ENCODE results near the gene FBLN2.

Gene FBLN2

GRCh38 chr3:13545952-13546454 is 2.9 kb upstream of the FBLN2 start:
- DNase-seq (ENCODE audit: low spot score), result no peak
- peak overlapping the region; percentile 87 for H3K27ac ChIP-seq
- POLR2A ChIA-PET (ENCODE audit: low non-redundant PET), result no interaction called here
- CTCF ChIA-PET, result interaction anchor here (0.6 kb wide), 2 partner anchors 334 to 342 kb away, joined by 3 read pairs; no protein-coding TSS in a partner anchor
- no peak for TF ChIP-seq CTCF (conservative IDR thresholded peaks at IDR 0.05; ENCODE audit: low read depth)

- no peak for TF ChIP-seq CTCF (conservative IDR thresholded peaks at IDR 0.05; ENCODE audit: low read depth)
- peak overlapping the region; percentile 87 for H3K27ac ChIP-seq
- ChIA-PET CTCF (interaction anchor here (0.6 kb wide), 2 partner anchors 334 to 343 kb away, joined by 3 read pairs; no protein-coding TSS in a partner anchor), POLR2A (ENCODE audit: low non-redundant PET) (no interaction called here)
- DNase-seq (ENCODE audit: low spot score), result no peak
These were observed 2.2 kb upstream of the FBLN2 start for GRCh38 chr3:13546667-13547171.

GRCh38 chr3:13547591-13548371 is 1.1 kb upstream of the FBLN2 start:
- no peak for TF ChIP-seq CTCF (conservative IDR thresholded peaks at IDR 0.05; ENCODE audit: low read depth)

GRCh38 chr3:13549623-13550422 is 898 bp downstream of the FBLN2 start:
- POLR2A ChIA-PET (ENCODE audit: low non-redundant PET), result interaction anchor here (1.1 kb wide), 1 partner anchor 42 kb away, joined by 3 read pairs; no protein-coding TSS in a partner anchor
- no peak for TF ChIP-seq CTCF (conservative IDR thresholded peaks at IDR 0.05; ENCODE audit: low read depth)
- no peak for DNase-seq (ENCODE audit: low spot score)
- CTCF ChIA-PET, result no interaction called here
- peak overlapping the region; percentile 79 for H3K27ac ChIP-seq

More at GRCh38 chr3:13547591-13548371, 1.1 kb upstream of the FBLN2 start:
- DNase-seq (ENCODE audit: low spot score), result peak; percentile 73
- peak overlapping the region; percentile 79 for H3K27ac ChIP-seq
- ChIA-PET POLR2A (ENCODE audit: low non-redundant PET) (no interaction called here), CTCF (interaction anchor here (0.6 kb wide), 1 partner anchor 101 kb away, joined by 5 read pairs; no protein-coding TSS in a partner anchor)

GRCh38 chr3:13550423-13550690 is 1.4 kb downstream of the FBLN2 start:
- ChIA-PET CTCF (no interaction called here), POLR2A (ENCODE audit: low non-redundant PET) (no interaction called here)
- TF ChIP-seq CTCF (conservative IDR thresholded peaks at IDR 0.05; ENCODE audit: low read depth), result no peak
- peak overlapping the region; percentile 79 for H3K27ac ChIP-seq
- no peak for DNase-seq (ENCODE audit: low spot score)

GRCh38 chr3:13550791-13551360 is 2.0 kb downstream of the FBLN2 start:
- peak overlapping the region; percentile 79 for H3K27ac ChIP-seq
- POLR2A ChIA-PET (ENCODE audit: low non-redundant PET), result no interaction called here
- TF ChIP-seq CTCF (conservative IDR thresholded peaks at IDR 0.05; ENCODE audit: low read depth), result no peak
- CTCF ChIA-PET, result no interaction called here
- no peak for DNase-seq (ENCODE audit: low spot score)

Data from RWPE1 (cell line).